ENCODE data around the gene SS18L1. TPM values are rescaled to one million over a fixed set of nuclear protein-coding genes. Genes with fewer than 3 reads are reported as not detected.

Gene SS18L1
- total RNA-seq, 1 experiment from 2014 or later: 10.7 TPM

DNA sequence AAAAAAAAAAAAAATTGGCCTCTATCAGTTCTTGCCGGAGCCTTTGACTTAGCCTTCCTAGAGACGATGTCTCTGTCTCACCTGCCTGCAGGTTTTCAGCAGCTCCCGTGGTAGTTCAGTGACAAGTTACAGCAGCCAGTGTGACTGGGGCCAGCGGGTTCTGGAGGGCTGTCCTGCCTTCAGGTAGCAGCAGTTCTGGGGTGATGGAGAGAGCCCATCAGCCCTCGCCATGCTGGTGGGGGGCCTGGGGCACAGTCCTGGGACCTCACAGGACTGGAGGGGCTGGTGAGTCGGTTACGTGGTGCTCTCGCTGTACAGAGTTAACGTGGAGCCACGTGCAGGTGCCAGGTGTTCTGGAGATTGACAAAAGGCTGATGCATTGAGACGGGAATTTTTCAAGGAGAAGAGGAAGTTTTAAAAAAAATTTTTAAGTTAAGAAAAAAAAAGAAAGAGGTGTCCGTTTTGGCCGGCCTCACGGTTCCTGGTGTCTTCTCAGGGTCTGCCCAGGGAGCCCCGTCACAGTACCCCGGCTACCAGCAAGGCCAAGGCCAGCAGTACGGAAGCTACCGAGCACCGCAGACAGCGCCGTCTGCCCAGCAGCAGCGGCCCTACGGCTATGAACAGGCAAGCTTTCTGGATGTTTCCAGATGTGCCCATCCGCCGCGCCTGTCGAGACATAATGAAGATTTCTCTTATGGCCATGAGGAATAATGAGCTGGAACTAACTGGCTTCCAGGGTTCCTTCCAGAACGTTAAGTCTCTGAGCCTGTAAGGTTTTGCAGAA, 30.6 kb downstream of the SS18L1 start:
- no peak for DNase-seq (ENCODE audit: low read depth)

DNA sequence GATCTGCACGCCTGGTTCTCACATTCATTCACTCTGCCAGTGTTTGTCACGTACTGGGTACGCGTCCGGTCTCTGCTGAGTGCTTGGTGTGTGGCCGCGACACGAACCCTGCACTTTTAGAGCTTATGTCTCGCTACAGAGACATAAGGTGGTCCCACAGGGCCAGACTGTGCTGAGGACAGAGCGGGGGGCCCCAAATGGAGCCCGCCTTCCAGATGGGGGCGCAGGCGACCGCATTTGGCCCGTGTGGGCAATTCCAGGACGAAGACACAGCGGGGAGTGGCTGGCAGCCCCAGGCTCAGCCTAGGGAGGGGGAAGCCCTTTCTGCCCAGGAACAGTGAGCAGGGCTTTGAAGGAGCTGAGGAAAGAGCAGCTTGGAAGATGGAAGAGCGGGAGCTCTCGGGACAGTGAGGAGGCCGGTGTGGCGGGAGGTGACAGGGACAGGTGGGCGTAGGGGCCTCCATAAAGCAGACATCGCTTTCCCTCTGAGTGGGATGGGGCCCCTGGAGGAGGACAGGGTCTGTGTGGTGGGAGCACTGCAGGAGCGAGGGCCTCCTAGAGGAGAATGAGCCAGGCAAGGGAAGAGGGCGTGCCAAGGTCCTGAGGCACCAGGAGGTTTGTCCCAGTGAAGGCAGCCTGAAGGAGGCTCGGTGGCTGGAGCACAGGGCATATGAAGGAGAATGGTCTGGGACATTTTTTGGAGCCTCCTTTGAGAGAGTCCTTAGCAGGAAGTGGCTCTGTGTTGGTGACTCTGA, 31.5 kb downstream of the SS18L1 start:
- no peak for DNase-seq (ENCODE audit: low read depth)

DNA sequence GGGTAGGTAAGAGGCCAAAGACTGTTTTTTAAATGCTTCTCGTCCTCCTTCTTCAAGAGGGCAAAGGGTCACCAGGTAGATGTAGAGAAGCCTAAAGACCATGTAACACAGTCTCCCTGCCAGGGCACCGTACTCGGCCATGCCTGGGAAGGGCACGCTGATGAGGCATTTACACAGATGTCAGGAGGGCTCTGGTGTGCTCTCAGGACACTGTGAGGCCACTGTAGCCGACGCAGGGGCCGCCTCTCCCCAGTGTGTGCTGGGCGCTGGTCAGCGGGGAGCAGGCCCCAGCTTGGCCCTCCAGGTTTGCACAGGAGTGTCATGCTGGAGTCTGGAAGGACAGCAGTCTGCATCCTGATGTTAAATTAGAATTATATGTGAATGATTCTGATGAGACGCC, 32.1 kb downstream of the SS18L1 start:
- no peak for DNase-seq (ENCODE audit: low read depth)

DNA sequence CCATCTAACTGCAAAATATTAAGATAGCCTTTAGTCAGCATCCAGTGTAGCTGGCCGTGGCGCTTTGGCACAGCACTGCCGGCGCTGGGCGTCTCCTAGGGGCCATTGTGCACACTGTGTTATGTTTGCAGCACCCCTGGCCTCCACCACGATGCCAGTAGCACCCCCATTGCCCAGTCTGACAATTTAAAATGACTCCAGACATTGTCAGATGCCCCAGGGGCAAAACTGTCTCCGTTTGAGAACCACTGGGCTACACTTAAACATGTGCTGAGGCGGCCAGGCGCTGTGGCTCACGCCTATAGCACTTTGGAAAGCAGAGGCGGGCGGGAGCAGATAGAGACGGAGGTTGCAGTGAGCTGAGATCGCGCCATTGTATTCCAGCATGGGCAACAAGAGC, 33.3 kb downstream of the SS18L1 start:
- no peak for DNase-seq (ENCODE audit: low read depth)

DNA sequence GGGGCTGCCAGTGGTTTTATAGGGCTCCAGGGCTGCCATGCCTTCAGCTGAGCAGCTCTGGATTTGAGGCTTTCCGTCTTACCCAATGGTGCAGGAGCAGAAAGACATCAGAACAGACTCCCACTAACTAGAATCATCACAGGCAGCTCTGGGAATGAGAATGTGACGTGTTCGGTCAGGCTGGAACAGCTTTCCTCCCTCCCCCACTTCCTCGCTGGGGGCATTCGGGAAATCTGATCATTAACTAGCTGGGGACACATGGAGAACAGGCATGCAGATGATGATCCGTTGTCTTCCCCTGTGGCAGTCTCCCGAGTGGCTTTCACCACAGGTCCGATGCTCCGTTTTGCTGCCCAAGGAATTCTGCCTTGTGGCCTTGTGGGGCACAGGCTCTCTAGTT, 33.7 kb downstream of the SS18L1 start:
- no peak for DNase-seq (ENCODE audit: low read depth)

DNA sequence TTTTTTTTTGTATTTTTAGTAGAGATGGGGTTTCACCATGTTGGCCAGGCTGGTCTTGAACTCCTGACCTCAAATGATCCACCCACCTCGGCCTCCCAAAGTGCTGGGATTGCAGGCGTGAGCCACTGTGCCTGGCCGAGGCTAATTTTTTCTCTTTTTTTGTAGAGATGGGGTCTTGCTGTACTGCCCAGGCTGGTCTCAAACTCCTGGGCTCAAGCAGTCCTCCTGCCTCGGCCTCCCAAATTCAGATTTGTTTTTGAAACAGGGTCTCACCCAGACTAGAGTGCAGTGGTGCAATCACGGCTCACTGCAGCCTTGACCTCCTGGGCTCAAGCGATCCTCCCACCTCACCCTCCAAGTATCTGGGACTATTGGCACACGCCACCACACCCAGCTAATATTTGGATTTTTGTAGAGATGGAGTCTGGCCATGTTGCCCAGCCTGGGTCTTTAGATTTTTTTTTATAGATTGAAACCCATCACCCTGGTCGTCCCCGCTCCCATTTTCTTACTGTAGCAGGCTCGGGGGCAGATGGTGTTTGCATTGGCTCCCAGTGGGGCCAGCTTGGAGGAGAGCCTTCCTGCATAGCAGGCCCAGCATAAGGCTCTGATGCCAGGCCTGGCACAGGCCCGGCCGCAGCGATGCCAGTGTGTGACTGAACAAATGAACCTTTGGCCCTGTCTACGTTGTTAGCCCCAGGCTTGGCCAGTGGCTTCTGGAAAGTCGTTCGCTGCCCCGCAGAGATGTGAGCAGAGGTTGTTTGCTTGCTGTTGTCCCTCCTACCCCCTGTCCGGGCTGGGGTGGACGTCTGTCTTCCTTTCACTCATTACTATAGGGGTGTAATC, 35.0 kb downstream of the SS18L1 start:
- DNase-seq (ENCODE audit: low read depth): no peak

DNA sequence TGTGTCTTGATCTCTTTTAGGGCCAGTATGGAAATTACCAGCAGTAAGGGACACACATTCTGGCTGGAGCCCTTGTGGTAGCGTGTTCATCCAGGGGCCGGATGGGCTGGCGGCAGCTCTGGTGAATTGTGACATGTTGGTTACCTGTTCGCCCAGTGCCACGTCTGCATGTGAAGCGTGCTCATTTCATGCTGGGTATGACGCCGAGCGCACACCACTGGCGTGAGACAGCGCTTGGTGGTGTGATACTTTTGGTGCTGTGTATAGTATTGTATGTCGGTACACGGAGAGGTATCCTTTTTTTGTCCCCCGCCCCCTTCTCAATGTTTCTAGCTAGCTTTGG, 35.6 kb downstream of the SS18L1 start:
- DNase-seq (ENCODE audit: low read depth): no peak

DNA sequence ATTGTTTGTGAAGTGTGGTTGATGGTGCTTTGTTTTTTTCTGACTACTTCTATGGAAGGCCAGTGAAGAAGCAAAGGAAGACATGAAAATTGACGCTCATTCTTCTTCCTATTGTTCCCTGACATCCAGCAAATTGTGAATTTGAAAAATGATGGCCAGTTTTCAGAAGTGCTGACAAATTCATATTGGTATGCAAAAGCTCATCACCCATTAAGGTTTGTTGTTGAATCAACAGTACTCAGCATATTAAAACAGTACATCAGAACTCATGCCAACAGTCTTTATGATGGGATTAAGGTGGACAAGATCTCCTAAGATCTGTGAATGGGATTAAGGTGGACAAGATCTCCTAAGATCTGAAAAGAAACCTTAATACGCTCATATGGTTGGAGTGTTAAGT, 38.2 kb downstream of the SS18L1 start:
- DNase-seq (ENCODE audit: low read depth): no peak

DNA sequence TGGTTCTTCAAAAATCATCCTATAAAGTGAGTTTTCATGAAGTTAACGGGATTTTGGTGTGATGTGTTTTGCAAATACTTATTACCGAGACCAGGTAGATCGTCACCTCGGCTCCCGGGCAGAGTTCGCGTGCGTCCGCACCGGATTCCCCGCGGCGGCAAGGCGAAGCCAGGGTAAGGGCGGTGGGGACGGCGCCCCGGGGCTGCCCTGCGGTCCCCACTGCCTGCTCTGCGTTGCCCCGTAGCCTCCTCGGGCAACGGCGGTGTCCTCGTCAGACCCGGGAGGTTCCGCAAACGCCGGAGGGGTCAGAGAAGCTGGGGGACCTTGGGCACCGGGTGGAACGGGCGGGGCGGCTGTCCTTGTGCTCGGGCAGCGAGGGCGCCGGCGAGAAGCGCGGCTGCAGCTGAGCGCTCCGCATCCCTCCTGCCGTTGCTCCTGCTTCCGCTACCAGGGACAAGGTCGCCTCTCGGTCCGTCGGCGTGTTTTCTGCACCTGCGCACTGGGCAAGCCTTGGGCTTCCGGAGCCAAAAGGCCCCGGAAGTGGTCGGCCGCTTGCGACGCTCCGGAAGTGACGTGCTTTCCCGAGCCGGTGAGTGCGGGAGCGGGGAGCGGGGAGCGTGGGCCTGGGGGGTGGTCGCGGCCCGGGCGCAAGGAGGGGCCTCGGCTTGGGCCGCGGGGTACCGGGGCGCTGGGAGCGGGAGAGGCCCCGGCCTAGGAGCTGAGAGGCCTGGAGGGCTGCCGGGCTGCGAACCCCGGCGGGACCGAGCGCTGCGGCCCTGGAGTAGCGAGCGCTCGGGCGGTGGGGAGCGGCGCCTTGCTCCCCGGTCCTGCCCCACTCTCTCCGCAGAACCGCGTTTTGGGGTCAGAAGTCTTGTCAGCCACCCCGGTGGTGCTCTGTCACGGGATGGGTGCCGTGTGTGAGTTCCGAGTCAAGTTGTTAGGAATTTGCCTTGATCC, 39.2 kb downstream of the SS18L1 start, which contains the start of gene MTG2:
Gene MTG2 (plus strand): TSS at position 560 of the 957 bp plus-strand sequence. CDS start 10,393 bp downstream, outside the sequence.
- DNase-seq (ENCODE audit: low read depth): peak; percentile 97

DNA sequence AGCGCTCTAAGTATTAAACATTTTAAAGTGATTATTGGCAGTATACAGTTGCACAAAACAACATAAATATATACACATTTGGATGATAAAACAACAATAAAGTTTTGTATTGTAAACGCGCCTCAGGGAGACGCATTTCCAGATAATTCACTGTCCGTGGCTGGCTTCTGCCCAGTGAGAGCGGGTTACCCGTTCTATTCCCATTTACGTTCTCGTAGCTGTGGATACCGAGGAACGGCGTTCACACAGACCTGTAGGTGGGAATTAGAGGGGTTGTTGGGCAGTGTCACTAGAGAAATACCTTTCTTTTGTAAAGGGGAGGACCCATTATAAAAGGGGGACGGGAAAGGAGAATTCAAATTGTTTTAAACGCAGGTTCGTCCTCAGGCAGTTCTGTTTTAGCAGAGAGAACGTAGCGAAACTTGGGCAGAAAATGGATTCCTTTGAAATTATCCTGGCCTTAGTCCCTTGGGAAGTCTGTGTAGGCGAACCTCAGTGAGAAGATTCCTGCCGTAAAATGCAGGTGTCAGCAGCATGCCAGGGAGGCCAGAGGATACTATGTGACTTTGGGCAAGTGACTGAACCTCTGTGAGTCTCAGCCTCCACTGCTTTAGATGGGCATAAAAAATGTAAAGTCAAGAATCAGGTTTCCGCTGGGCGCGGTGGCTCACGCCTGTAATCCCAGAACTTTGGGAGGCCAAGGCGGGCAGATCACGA, 40.0 kb downstream of the SS18L1 start:
- no peak for DNase-seq (ENCODE audit: low read depth)

DNA sequence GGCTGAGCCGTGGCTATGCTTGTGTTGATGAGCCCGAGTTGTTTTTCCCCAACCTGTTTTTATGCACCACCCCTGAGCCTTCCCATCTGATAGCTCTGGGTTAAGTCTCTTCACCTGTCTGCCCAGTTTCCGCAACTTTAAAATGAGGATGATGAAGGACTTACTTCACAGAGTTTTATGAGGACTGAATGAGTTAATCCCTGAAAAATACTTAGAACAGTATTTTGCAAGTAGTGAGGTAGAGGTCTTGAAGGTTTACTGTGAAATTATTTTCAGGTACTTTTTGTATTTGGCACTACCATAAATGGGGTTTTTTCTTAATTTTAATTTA, 42.5 kb downstream of the SS18L1 start:
- no peak for DNase-seq (ENCODE audit: low read depth)

DNA sequence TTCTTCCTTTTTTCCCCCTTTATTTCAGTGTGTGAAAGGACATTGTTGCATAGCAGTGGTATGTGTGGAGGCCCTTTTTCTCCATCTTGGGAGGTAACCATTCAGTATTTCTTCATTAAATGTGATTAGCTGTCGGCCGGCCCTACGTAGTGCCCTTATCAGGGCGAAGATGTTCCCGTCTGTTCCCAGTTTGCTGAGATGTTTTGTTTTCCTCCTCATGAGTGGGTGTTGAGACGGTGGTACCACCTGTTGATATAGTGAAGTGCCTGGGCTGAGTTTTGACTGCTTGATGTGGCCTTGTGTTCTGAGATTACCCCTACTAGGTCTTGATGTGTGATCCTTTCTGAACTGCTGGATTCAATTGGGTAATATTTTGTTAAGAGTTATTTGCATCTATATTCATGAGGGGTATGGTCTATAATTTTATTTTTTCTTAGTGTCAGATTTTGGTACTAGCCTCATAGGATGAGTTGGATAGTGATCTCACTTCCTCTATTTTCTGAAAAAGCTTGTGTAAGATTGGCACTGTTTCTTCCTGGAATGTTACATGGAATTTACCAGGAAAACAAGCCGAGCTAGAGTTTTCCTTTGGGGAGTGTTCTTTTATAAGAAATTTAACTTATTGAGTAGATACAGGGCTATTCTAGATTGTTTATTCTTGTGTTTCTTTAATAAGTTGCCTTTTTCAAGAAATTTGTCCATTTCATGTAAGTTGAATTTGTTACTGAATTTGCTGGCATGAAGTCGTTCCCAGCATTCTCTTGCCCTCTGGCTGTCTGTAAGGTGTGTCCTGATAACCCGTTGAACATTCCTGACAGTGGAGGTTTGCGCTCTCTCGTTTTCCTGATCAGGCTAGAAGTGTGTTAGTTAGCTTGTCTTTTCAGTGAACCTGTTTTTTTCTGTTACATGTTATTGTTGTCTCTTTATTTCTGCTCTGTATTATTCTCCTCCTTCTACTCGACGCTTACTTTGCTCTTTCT, 43.6 kb downstream of the SS18L1 start:
- DNase-seq (ENCODE audit: low read depth): no peak

DNA sequence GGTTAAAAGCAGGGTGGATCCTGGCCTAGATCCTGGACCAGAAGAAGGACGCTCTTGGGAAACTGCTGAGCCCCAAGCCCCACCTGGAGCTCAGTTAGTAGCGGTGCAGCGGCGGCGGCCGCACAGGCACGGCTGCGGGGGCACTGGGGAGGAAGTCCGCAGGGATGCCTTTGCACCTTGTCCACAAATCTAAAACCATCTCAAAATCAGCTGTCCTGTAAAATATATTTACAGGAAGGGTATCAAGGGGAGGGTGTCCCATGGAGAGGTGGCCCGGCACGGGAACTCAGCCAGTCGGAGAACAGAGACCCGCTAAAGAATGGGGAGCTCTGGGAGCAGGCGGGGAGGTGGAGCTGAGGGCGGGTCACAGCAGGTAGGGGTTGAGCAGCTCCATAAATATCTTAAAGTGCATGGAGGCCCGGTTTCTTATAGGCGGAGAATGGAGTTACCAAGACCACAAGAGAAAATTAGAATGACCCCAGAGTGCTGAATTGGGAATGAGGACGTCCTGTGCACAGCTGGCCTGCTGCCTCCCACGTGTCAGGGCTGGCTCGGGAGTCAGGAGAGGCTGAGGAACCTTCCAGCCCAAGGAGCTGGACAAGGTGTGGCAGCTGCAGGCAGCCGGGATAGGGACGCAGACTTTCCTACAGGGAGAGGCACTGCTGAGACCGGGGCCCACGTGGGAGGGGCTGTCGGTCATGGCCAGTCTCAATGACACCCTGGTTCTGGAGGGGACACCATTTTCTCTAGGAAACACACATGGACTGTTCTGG, 47.3 kb downstream of the SS18L1 start:
- DNase-seq (ENCODE audit: low read depth): no peak

DNA sequence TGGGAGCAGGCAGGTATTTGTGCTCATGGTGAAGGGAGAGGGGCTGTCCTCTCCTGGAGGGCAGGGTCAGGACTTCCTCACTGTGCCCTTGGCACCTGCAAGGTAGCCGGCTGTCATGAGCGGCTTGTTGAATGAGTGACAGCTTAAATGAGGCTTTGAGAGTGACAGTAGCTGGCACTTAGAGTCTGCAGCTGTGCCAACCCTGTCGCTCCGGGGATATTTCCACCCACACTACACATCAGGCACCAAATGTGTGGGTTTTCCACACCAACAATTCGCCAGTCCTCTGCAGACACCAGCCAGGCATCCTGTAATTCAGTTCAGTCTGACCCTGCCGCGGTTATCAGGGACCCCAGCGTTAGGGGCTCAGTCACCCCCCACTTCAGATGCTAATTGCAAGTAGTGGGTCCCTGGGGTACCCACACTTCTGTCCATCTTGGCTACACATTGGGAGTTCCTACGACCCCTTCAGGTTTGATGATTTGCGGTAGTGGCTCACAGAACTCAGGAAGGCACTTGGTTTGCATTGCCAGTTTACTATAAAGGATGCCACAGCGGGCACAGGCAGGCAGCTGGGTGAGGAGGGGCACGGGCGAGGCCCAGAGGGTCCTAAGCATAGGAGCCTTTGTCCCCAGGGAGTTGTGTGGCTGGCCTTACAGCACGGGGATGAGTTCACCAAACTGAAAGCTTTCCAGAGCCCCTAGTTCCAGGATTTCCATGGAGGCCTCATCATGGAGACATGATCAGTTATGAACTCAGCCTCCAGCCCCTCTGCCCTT, 48.4 kb downstream of the SS18L1 start:
- DNase-seq (ENCODE audit: low read depth): no peak

DNA sequence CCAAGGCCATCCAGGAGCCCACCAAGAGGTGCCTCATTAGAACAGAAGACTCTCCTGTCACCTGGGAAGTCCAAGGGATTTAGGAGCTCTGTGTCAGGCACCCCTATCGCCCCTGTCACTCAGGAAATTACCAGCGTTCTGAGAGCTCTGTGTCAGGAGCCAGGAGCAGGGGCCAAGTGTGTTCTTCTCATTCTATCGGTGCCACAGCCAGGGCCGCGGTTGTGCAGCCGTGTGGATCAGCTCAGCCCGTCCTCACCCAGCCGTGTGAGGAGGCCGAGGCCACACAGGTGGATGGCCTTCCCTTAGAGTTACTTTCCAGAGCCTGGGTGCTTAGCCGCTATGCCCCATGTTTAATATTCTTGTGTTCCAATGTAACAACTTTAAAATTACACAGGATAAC, 49.1 kb downstream of the SS18L1 start:
- no peak for DNase-seq (ENCODE audit: low read depth)

DNA sequence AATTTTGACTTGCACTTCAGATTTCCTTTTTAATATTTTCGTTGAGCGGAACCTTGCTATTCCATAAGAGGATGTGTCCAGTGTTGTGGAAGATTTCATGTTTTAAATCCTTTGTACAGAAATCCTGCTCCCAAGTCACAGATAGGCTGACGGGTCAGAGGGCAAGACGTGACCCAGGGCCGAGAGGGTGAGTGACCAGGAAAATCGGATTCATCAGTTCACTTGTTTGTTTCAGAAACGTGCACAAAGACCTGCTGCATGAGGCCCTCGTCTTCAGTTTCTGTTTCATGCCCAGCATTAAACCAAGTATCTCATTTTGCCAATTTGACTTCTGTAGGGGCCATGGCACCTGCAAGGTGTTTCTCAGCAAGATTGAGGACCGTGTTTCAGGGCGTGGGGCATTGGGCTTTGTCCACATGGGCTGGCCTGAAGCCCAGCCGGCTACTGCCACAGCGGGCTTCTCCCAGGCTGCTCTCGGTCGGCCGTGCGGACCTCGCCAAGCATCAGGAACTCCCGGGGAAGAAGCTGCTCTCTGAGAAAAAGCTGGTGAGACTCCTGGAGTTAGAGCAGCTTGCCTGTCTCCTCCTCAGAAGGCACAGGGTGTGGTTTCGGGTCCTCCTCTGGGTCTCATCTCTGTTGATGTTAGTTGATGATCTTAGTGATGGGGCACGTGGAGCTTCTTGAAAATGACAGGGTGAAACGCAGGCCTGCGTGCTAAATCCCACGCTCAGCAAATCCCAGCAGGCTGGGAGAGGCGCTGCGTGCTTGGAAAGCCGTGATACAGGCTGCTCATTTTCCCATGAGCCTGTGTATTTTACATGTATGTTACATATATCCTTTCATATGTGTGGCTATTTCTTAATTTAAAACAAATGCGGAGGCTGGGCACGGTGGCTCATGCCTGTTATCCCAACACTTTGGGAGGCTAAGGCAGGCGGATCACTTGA, 49.8 kb downstream of the SS18L1 start:
- DNase-seq (ENCODE audit: low read depth): no peak

DNA sequence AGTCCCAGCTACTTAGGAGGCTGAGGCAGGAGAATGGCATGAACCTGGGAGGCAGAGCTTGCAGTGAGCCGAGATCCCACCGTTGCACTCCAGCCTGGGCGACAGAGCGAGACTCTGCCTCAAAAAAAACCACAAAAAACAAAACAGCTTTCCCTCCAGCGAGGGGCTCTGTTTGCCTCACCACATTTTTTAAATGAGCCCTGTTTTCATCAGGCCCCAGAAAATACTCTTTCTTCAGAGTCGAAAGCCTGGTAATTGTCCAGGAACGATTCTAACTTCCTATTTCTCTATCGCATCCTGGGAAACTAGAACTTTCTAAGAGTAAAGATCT, 51.5 kb downstream of the SS18L1 start:
- no peak for DNase-seq (ENCODE audit: low read depth)

Measured in RPMI7951 (cell line).